ENCODE results near the gene USH2A. TPM values are rescaled to one million over a fixed set of nuclear protein-coding genes. Genes with fewer than 3 reads are reported as not detected.

Gene USH2A
- total RNA-seq, 1 donor from 2014 or later = 0.55 TPM

GRCh38 chr1:215661033-215661432, 762.2 kb downstream of the USH2A start:
- no peak for DNase-seq (ENCODE audit: low spot score, unreplicated experiment)
- no peak for TF ChIP-seq CTCF (IDR thresholded peaks at IDR 0.05; ENCODE audit: unreplicated experiment)
- H3K4me3 Mint-ChIP-seq (ENCODE audit: low read depth) = no peak overlapping the region

GRCh38 chr1:215660259-215660658, 763.0 kb downstream of the USH2A start:
- no peak for TF ChIP-seq CTCF (IDR thresholded peaks at IDR 0.05; ENCODE audit: unreplicated experiment)

More at GRCh38 chr1:215661033-215661432, 762.2 kb downstream of the USH2A start:
- Mint-ChIP-seq H3K27ac (no peak overlapping the region), H3K4me1 (ENCODE audit: low read depth) (peaks cover 5% of the 10 kb centered on the region), H3K36me3 (ENCODE audit: insufficient read depth) (no peaks in the 10 kb centered on the region), H3K9me3 (ENCODE audit: low read depth) (no peaks in the 10 kb centered on the region), H3K27me3 (peaks cover 27% of the 10 kb centered on the region)

GRCh38 chr1:215657047-215657446, 766.2 kb downstream of the USH2A start:
- H3K9me3 Mint-ChIP-seq (ENCODE audit: low read depth) = no peaks in the 10 kb centered on the region
- no peak for DNase-seq (ENCODE audit: low spot score, unreplicated experiment)
- H3K4me1 Mint-ChIP-seq (ENCODE audit: low read depth) = peaks cover 5% of the 10 kb centered on the region
- H3K27me3 Mint-ChIP-seq = peaks cover 54% of the 10 kb centered on the region
- TF ChIP-seq CTCF (IDR thresholded peaks at IDR 0.05; ENCODE audit: unreplicated experiment) = no peak
- H3K36me3 Mint-ChIP-seq (ENCODE audit: insufficient read depth) = no peaks in the 10 kb centered on the region
- no peak overlapping the region for H3K27ac Mint-ChIP-seq
- no peak overlapping the region for H3K4me3 Mint-ChIP-seq (ENCODE audit: low read depth)

More at GRCh38 chr1:215660259-215660658, 763.0 kb downstream of the USH2A start:
- Mint-ChIP-seq H3K27me3 (peaks cover 30% of the 10 kb centered on the region), H3K36me3 (ENCODE audit: insufficient read depth) (no peaks in the 10 kb centered on the region), H3K4me3 (ENCODE audit: low read depth) (no peak overlapping the region), H3K4me1 (ENCODE audit: low read depth) (peaks cover 5% of the 10 kb centered on the region), H3K27ac (no peak overlapping the region), H3K9me3 (ENCODE audit: low read depth) (no peaks in the 10 kb centered on the region)
- no peak for DNase-seq (ENCODE audit: low spot score, unreplicated experiment)

GRCh38 chr1:215652371-215652770, 770.9 kb downstream of the USH2A start:
- H3K9me3 Mint-ChIP-seq (ENCODE audit: low read depth) = no peaks in the 10 kb centered on the region
- H3K4me1 Mint-ChIP-seq (ENCODE audit: low read depth) = peaks cover 12% of the 10 kb centered on the region
- H3K4me3 Mint-ChIP-seq (ENCODE audit: low read depth) = no peak overlapping the region
- peaks cover 83% of the 10 kb centered on the region for H3K27me3 Mint-ChIP-seq
- DNase-seq (ENCODE audit: low spot score, unreplicated experiment) = no peak
- H3K36me3 Mint-ChIP-seq (ENCODE audit: insufficient read depth) = no peaks in the 10 kb centered on the region
- H3K27ac Mint-ChIP-seq = no peak overlapping the region
- TF ChIP-seq CTCF (IDR thresholded peaks at IDR 0.05; ENCODE audit: unreplicated experiment) = no peak

- Mint-ChIP-seq H3K36me3 (ENCODE audit: insufficient read depth) (no peaks in the 10 kb centered on the region), H3K4me1 (ENCODE audit: low read depth) (peaks cover 12% of the 10 kb centered on the region), H3K9me3 (ENCODE audit: low read depth) (no peaks in the 10 kb centered on the region), H3K27ac (no peak overlapping the region), H3K27me3 (peaks cover 84% of the 10 kb centered on the region), H3K4me3 (ENCODE audit: low read depth) (no peak overlapping the region)
- DNase-seq (ENCODE audit: low spot score, unreplicated experiment) = no peak
- no peak for TF ChIP-seq CTCF (IDR thresholded peaks at IDR 0.05; ENCODE audit: unreplicated experiment)
Observed at GRCh38 chr1:215651867-215652266, 771.4 kb downstream of the USH2A start.
